H9 (cell line): Measurements from ENCODE around the gene OR10H5. TPM values are rescaled to one million over a fixed set of nuclear protein-coding genes. Genes with fewer than 3 reads are reported as not detected.

Experiments used
- DNase-seq: peaks from one replicate; pipeline ENCODE4 v3.0.0-alpha.2; 2017
- H2AFZ ChIP-seq: one replicate; pipeline ENCODE4 v1.6.1; 2013; ENCODE audit warnings: mild to moderate bottlenecking, low read length, control low read depth, moderate library complexity
- H2AK5ac ChIP-seq: 2 replicates; pipeline ENCODE4 v1.6.1; 2013; ENCODE audit warnings: low read length, control low read depth, mixed read lengths; ENCODE audit not compliant: insufficient read length
- H2BK120ac ChIP-seq: one replicate; pipeline ENCODE4 v1.6.1; 2013; ENCODE audit warnings: low read depth, mild to moderate bottlenecking, low read length, control low read depth, inconsistent platforms; ENCODE audit not compliant: poor library complexity, severe bottlenecking
- H2BK12ac ChIP-seq: 2 replicates; pipeline ENCODE4 v1.6.1; 2013; ENCODE audit warnings: low read length, control low read depth, mixed read lengths, low read depth; ENCODE audit not compliant: insufficient read length
- H2BK15ac ChIP-seq: 2 replicates; pipeline ENCODE4 v1.6.1; 2013; ENCODE audit warnings: low read depth, low read length, control low read depth
- H2BK20ac ChIP-seq: one replicate; pipeline ENCODE4 v1.6.1; 2013; ENCODE audit warnings: low read depth, mild to moderate bottlenecking, low read length, control low read depth, inconsistent platforms; ENCODE audit not compliant: poor library complexity, severe bottlenecking
- H2BK5ac ChIP-seq: 2 replicates; pipeline ENCODE4 v1.6.1; 2013; ENCODE audit warnings: low read length, control low read depth, mixed read lengths; ENCODE audit not compliant: insufficient read length
- H3K14ac ChIP-seq: 2 replicates; pipeline ENCODE4 v1.6.1; 2013; ENCODE audit warnings: low read length, control low read depth; ENCODE audit not compliant: insufficient read depth
- H3K18ac ChIP-seq: 2 replicates; pipeline ENCODE4 v1.6.1; 2013; ENCODE audit warnings: low read depth, mild to moderate bottlenecking, mixed read lengths, low read length, control low read depth; ENCODE audit not compliant: insufficient read length
- H3K23ac ChIP-seq: 2 replicates; pipeline ENCODE4 v1.6.1; 2013; ENCODE audit warnings: low read length, control low read depth, mixed read lengths, low read depth; ENCODE audit not compliant: insufficient read length
- H3K23me2 ChIP-seq: 2 replicates; pipeline ENCODE4 v1.6.1; 2013; ENCODE audit warnings: low read depth, mild to moderate bottlenecking, mixed read lengths, low read length, control low read depth; ENCODE audit not compliant: insufficient read length, poor library complexity, severe bottlenecking
- H3K27ac ChIP-seq: 2 replicates; pipeline ENCODE4 v1.5.1; 2013; ENCODE audit warnings: low read length, control low read depth, mixed read lengths, low read depth; ENCODE audit not compliant: insufficient read length
- H3K27me3 ChIP-seq: 2 replicates; pipeline ENCODE4 v1.6.1; 2013; ENCODE audit warnings: low read length, control low read depth, inconsistent platforms; ENCODE audit not compliant: insufficient read depth
- H3K4ac ChIP-seq: 2 replicates; pipeline ENCODE4 v1.6.1; 2013; ENCODE audit warnings: low read depth, mild to moderate bottlenecking, control low read depth, inconsistent platforms, low read length, moderate library complexity
- H3K4me1 ChIP-seq: 2 replicates; pipeline ENCODE4 v1.6.1; 2013; ENCODE audit warnings: low read length, control low read depth, inconsistent platforms; ENCODE audit not compliant: insufficient read depth
- H3K4me2 ChIP-seq: 2 replicates; pipeline ENCODE4 v1.6.1; 2013; ENCODE audit warnings: low read length, control low read depth, mixed read lengths; ENCODE audit not compliant: insufficient read length, insufficient read depth
- H3K56ac ChIP-seq: 2 replicates; pipeline ENCODE4 v1.6.1; 2013; ENCODE audit warnings: low read depth, mild to moderate bottlenecking, mixed read lengths, low read length, control low read depth; ENCODE audit not compliant: insufficient read length
- H3K79me1 ChIP-seq: 2 replicates; pipeline ENCODE4 v1.6.1; 2013; ENCODE audit warnings: low read depth, mild to moderate bottlenecking, moderate library complexity, low read length, control low read depth, inconsistent platforms; ENCODE audit not compliant: insufficient read depth, poor library complexity, severe bottlenecking
- H3K79me2 ChIP-seq: 2 replicates; pipeline ENCODE4 v1.6.1; 2013; ENCODE audit warnings: low read length, control low read depth, inconsistent platforms; ENCODE audit not compliant: insufficient read depth
- H3K9ac ChIP-seq: 2 replicates; pipeline ENCODE4 v1.6.1; 2013; ENCODE audit warnings: low read length, control low read depth, mixed read lengths; ENCODE audit not compliant: insufficient read length; ENCODE audit errors: extremely low read depth
- H3K9me3 ChIP-seq: one replicate; pipeline ENCODE4 v1.6.1; 2013; ENCODE audit warnings: low read depth, low read length, inconsistent platforms; ENCODE audit not compliant: control insufficient read depth
- H3T11ph ChIP-seq: one replicate; pipeline ENCODE4 v1.6.1; 2013; ENCODE audit warnings: mild to moderate bottlenecking, low read length, control low read depth, inconsistent platforms
- H4K20me1 ChIP-seq: one replicate; pipeline ENCODE4 v1.6.1; 2013; ENCODE audit not compliant: control insufficient read depth, insufficient read length, insufficient read depth
- H4K5ac ChIP-seq: 2 replicates; pipeline ENCODE4 v1.6.1; 2013; ENCODE audit warnings: low read depth, mild to moderate bottlenecking, mixed read lengths, low read length, control low read depth; ENCODE audit not compliant: insufficient read length
- H4K8ac ChIP-seq: replicated peaks from 2 replicates; pipeline ENCODE4 v1.6.1; 2013; ENCODE audit warnings: low read length, control low read depth, mixed read lengths, low read depth; ENCODE audit not compliant: insufficient read length
- H4K91ac ChIP-seq: 2 replicates; pipeline ENCODE4 v1.6.1; 2013; ENCODE audit warnings: low read depth, mild to moderate bottlenecking, moderate library complexity, mixed read lengths, low read length, control low read depth; ENCODE audit not compliant: insufficient read length
- H3K27ac Mint-ChIP-seq, 3 experiments: 2 replicates in 2 of 3; 3 replicates in 1 of 3; pipeline ENCODE4 v1.8.0; 2020 to 2021; ENCODE audit warnings: mixed read lengths in 3 of 3, mild to moderate bottlenecking in 1 of 3, moderate library complexity in 1 of 3
- H3K27me3 Mint-ChIP-seq: 2 replicates; pipeline ENCODE4 v1.8.0; 2021; ENCODE audit warnings: low read depth, mild to moderate bottlenecking, moderate library complexity, mixed read lengths
- H3K36me3 Mint-ChIP-seq, 3 experiments: 2 replicates in 2 of 3; 3 replicates in 1 of 3; pipeline ENCODE4 v1.8.0; 2020 to 2021; ENCODE audit warnings: low read depth in 3 of 3, mixed read lengths in 3 of 3; ENCODE audit not compliant: insufficient read depth in 1 of 3
- H3K4me1 Mint-ChIP-seq, 2 experiments: 2 replicates each; pipeline ENCODE4 v1.8.0; 2020; ENCODE audit warnings: mixed read lengths in 2 of 2
- H3K4me3 Mint-ChIP-seq, 2 experiments: 2 replicates in 1 of 2; 3 replicates in 1 of 2; pipeline ENCODE4 v1.8.0; 2020 to 2021; ENCODE audit warnings: mild to moderate bottlenecking in 2 of 2, mixed read lengths in 2 of 2, moderate library complexity in 1 of 2
- H3K9me3 Mint-ChIP-seq, 2 experiments: 2 replicates in 1 of 2; 3 replicates in 1 of 2; pipeline ENCODE4 v1.8.0; 2020; ENCODE audit warnings: mild to moderate bottlenecking in 2 of 2, mixed read lengths in 2 of 2, moderate library complexity in 1 of 2
- WGBS: extraction: QIAGEN DNeasy Blood & Tissue Kit; methylation state at CpG from one replicate; pipeline ENCODE4 v1.1.7; 2013; ENCODE audit warnings: missing lambda C conversion rate, low lambda C conversion rate, mixed read lengths; ENCODE audit not compliant: insufficient read length; ENCODE audit errors: extremely low coverage; 5-methylcytosine and 5-hydroxymethylcytosine counted together
- total RNA-seq: library from RNA; stranded (reverse); gene quantifications from 2 replicates; pipeline ENCODE4 v1.2.1, GENCODE V29; 2021
- TF ChIP-seq, protein P1 (sequence below): fragments of 200-600 bp; sonication (generic); conservative IDR thresholded peaks from 3 replicates; pipeline ENCODE4 v1.8.0; 2021; ENCODE audit warnings: antibody characterized with exemption, mild to moderate bottlenecking

OR10H5 gene
- total RNA-seq, 1 experiment from 2014 or later, result not detected

GRCh38 chr19:15759962-15760565 lies 27.4 kb upstream of the OR10H5 start:
- no peaks in the 10 kb centered on the region for H3K4me1 ChIP-seq
- H4K5ac ChIP-seq, result no peak overlapping the region
- Mint-ChIP-seq H3K4me3 (no peak overlapping the region), H3K9me3 (peaks cover 92 to 95% of the 10 kb centered on the region in 2 experiments), H3K36me3 (peaks cover 4 to 15% (median 5%) of the 10 kb centered on the region in 3 experiments; a peak in 6 of 7 replicates), H3K27me3 (peaks cover 1% of the 10 kb centered on the region; the same call in 1 of the 2 replicates), H3K27ac (no peak overlapping the region), H3K4me1 (no peaks in the 10 kb centered on the region)
- H2BK120ac ChIP-seq, result no peak overlapping the region
- no peak overlapping the region for H3K14ac ChIP-seq
- no peaks in the 10 kb centered on the region for H3K79me1 ChIP-seq
- no peak overlapping the region for H3K4ac ChIP-seq
- no peaks in the 10 kb centered on the region for H3K79me2 ChIP-seq
- no peak overlapping the region for H2BK15ac ChIP-seq
- H3K56ac ChIP-seq, result no peak overlapping the region
- no peak overlapping the region for H3K4me2 ChIP-seq
- no peaks in the 10 kb centered on the region for H3K27me3 ChIP-seq
- no peak overlapping the region for H3K23ac ChIP-seq
- H2BK12ac ChIP-seq, result no peak overlapping the region
- H2BK20ac ChIP-seq, result no peak overlapping the region
- no peak overlapping the region for H3K27ac ChIP-seq
- no peak overlapping the region for H4K8ac ChIP-seq
- TF ChIP-seq, protein P1, sequence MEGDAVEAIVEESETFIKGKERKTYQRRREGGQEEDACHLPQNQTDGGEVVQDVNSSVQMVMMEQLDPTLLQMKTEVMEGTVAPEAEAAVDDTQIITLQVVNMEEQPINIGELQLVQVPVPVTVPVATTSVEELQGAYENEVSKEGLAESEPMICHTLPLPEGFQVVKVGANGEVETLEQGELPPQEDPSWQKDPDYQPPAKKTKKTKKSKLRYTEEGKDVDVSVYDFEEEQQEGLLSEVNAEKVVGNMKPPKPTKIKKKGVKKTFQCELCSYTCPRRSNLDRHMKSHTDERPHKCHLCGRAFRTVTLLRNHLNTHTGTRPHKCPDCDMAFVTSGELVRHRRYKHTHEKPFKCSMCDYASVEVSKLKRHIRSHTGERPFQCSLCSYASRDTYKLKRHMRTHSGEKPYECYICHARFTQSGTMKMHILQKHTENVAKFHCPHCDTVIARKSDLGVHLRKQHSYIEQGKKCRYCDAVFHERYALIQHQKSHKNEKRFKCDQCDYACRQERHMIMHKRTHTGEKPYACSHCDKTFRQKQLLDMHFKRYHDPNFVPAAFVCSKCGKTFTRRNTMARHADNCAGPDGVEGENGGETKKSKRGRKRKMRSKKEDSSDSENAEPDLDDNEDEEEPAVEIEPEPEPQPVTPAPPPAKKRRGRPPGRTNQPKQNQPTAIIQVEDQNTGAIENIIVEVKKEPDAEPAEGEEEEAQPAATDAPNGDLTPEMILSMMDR, result no peak
- H2BK5ac ChIP-seq, result no peak overlapping the region
- no CpG with 5 or more reads among the region's 28 CpGs for WGBS
- no peak for DNase-seq
- H3K9me3 ChIP-seq, result peaks cover 61% of the 10 kb centered on the region
- no peaks in the 10 kb centered on the region for H4K20me1 ChIP-seq
- H2AFZ ChIP-seq, result no peak overlapping the region
- no peak overlapping the region for H4K91ac ChIP-seq
- H3K18ac ChIP-seq, result no peak overlapping the region
- no peak overlapping the region for H3T11ph ChIP-seq
- H2AK5ac ChIP-seq, result no peak overlapping the region
- H3K9ac ChIP-seq, result no peak overlapping the region
- H3K23me2 ChIP-seq, result no peaks in the 10 kb centered on the region
